KMS-11 (cell line): ENCODE results near the gene PRR23C.
A peak's percentile ranks its signal among the peaks of the same experiment; 100 is the strongest.

Experiments used
- H2AFZ ChIP-seq: fragments of 200-600 bp; sonication (generic); 2 replicates; pipeline ENCODE4 v1.6.1; 2016; ENCODE audit warnings: antibody characterized with exemption, mixed run types, low read depth
- H3K27ac ChIP-seq: fragments of 200-600 bp; sonication (generic); 2 replicates; pipeline ENCODE4 v1.6.1; 2016; ENCODE audit warnings: mild to moderate bottlenecking, mixed run types
- H3K27me3 ChIP-seq: fragments of 200-600 bp; sonication (generic); 2 replicates; pipeline ENCODE4 v1.6.1; 2017; ENCODE audit warnings: mild to moderate bottlenecking, low read depth, mixed run types, moderate library complexity; ENCODE audit not compliant: insufficient read depth
- H3K36me3 ChIP-seq: fragments of 200-600 bp; sonication (generic); 2 replicates; pipeline ENCODE4 v1.6.1; 2017; ENCODE audit warnings: mild to moderate bottlenecking, mixed run types; ENCODE audit not compliant: insufficient read depth
- H3K4me1 ChIP-seq: fragments of 200-600 bp; sonication (generic); 2 replicates; pipeline ENCODE4 v1.6.1; 2016; ENCODE audit warnings: mild to moderate bottlenecking, low read depth, mixed run types; ENCODE audit not compliant: poor library complexity, severe bottlenecking
- H3K4me2 ChIP-seq: fragments of 200-600 bp; sonication (generic); 2 replicates; pipeline ENCODE4 v1.7.0; 2016; ENCODE audit warnings: mild to moderate bottlenecking, mixed run types
- H3K4me3 ChIP-seq: fragments of 200-600 bp; sonication (generic); IDR thresholded peaks from 2 replicates; pipeline ENCODE4 v1.6.1; 2017; ENCODE audit warnings: low read depth, low read length, mixed read lengths; ENCODE audit not compliant: insufficient read depth
- H3K79me2 ChIP-seq: fragments of 200-600 bp; sonication (generic); 2 replicates; pipeline ENCODE4 v1.6.1; 2016; ENCODE audit warnings: low read depth, mixed run types; ENCODE audit not compliant: insufficient read depth
- H3K9ac ChIP-seq: fragments of 200-600 bp; sonication (generic); 2 replicates; pipeline ENCODE4 v1.6.1; 2016; ENCODE audit warnings: mild to moderate bottlenecking, mixed run types
- H4K20me1 ChIP-seq: fragments of 200-600 bp; sonication (generic); 2 replicates; pipeline ENCODE4 v1.6.1; 2016; ENCODE audit warnings: mild to moderate bottlenecking, mixed run types; ENCODE audit not compliant: insufficient read depth
- CTCF ChIP-seq: fragments of 200-600 bp; sonication (generic); conservative IDR thresholded peaks from 2 replicates; pipeline ENCODE4 v1.6.1; 2017; ENCODE audit warnings: low read depth, mild to moderate bottlenecking, antibody characterized with exemption, low read length, moderate library complexity, mixed read lengths

Gene PRR23C

GRCh38 chr3:139044366-139045210, at the start of gene PRR23C:
Gene PRR23C, minus strand, starts transcription at chr3:139044892. Its CDS starts 272 bp downstream, at chr3:139044620.
- Histone ChIP-seq H3K27ac (no peak within 1 kb of the TSS), H3K36me3 (no peaks in the 10 kb centered on the region), H3K4me3 (no peak within 1 kb of the TSS), H3K27me3 (no peaks in the 10 kb centered on the region), H2AFZ (no peak within 1 kb of the TSS), H3K9ac (no peak within 1 kb of the TSS), H3K79me2 (no peaks in the 10 kb centered on the region), H3K4me2 (no peak within 1 kb of the TSS), H4K20me1 (no peaks in the 10 kb centered on the region; the same call in 1 of the 2 replicates), H3K4me1 (no peaks in the 10 kb centered on the region)
- 0 out of 2 replicates have a peak, but pooled peaks have one; percentile 21 for TF ChIP-seq CTCF

DNA sequence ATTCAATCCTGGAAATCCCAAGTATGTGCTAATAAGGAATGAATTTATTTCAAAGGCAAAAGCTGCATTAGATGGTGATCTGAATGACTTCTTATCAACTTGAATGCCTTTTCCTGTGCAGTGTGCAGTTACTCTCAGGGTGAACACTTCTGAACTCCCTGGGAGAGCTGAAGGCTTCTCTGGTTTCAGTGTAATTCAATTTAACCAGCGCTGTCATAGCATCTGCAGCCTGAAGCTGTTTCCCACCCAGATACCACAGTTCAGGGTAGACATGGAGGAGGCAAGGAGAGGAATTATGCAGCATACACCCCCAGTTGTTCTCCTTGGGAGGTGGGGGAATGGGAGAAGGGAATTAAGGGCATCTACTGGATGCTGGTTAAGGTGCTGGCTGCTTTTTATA, 49.1 kb upstream of the PRR23C start:
- Histone ChIP-seq H3K36me3 (no peaks in the 10 kb centered on the region), H3K4me1 (peaks cover 7% of the 10 kb centered on the region), H3K9ac (no peak overlapping the region), H3K4me3 (no peak overlapping the region), H4K20me1 (no peaks in the 10 kb centered on the region), H3K79me2 (no peaks in the 10 kb centered on the region), H3K27me3 (no peaks in the 10 kb centered on the region), H2AFZ (no peak overlapping the region), H3K27ac (no peak overlapping the region), H3K4me2 (no peak overlapping the region)
- TF ChIP-seq CTCF, result no peak

DNA sequence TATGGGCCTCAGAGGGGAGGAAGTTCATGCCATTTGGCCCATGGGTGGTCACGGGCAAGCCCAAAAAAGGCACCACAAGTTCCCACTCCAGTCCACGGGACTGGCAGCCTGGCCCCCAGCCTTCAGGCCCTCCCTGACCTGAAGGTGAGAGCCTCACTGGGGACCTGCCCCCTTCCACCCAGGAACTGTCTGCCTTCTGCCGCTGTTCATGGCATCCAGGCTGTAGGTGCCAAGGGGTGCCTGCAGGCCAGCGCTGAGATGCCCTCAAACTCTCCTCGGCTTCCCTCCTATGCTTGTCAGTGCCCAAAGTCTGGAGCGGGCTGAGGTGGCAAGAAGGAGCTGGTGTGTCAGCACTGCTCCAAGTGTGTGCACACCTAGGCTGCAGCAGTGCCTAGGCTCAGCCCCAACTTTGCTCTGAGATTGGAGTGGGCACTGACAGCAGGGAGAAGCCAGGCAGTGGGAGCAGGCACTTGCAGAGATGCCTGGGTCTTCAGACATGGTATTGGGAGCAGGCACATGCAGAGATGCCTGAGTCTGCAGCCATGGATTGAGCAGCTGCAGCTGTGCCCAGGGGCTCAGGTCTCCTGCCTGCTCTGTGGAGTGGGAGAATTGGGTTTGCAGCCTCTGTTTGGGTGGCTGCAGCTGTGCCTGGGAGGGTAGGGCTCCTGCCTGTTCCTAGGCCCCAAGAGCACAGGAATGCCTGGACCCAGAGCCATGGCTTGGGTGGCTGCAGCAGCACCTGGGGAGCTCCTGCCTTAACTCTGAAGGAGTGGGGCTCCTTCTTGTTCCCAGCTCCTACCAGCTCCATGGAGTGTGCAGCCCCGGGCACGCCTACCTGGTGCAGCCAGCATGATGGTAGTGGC, 44.0 kb upstream of the PRR23C start:
- Histone ChIP-seq H3K9ac (no peak overlapping the region), H3K4me1 (peaks cover 24% of the 10 kb centered on the region), H3K4me2 (no peak overlapping the region), H3K27me3 (no peaks in the 10 kb centered on the region), H3K4me3 (no peak overlapping the region), H3K27ac (no peak overlapping the region), H2AFZ (no peak overlapping the region), H3K79me2 (no peaks in the 10 kb centered on the region), H4K20me1 (no peaks in the 10 kb centered on the region), H3K36me3 (no peaks in the 10 kb centered on the region)
- TF ChIP-seq CTCF, result no peak

DNA sequence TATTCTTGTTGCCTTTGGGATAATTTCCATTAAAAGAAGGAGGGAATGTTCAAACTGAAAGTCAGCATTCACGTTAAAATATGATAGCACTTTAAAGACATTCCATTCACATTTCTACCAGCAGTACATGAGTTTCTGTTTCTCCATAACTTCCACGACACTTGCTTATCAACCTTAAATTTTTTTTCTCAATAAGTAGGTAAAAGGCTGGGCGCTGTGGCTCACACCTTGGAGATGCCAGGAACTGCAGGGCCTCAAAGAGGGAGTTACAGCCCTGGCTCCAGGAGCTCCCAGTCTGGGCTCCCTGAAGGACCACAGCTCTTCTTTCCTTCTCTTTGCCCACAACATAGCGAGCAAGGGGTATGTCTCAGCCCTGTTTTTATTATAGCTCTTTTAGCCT, 42.9 kb upstream of the PRR23C start:
- Histone ChIP-seq H3K27me3 (no peaks in the 10 kb centered on the region), H3K9ac (no peak overlapping the region), H3K4me3 (no peak overlapping the region), H3K27ac (no peak overlapping the region), H3K79me2 (no peaks in the 10 kb centered on the region), H2AFZ (no peak overlapping the region), H3K4me2 (no peak overlapping the region), H3K36me3 (no peaks in the 10 kb centered on the region), H3K4me1 (peaks cover 35% of the 10 kb centered on the region), H4K20me1 (no peaks in the 10 kb centered on the region)
- TF ChIP-seq CTCF, result no peak
